HUES64 (cell line): ENCODE results near the gene FBXO45.
"Not testable (repeated sequence)": the region's sequence is repeated elsewhere in the genome, so short reads cannot be mapped to it uniquely, and the experiment has no call there.

ENCODE experiments used
- H3K27ac ChIP-seq: 2 replicates; pipeline ENCODE4 v1.7.0; 2013; ENCODE audit warnings: low read depth, low read length, inconsistent platforms
- H3K27me3 ChIP-seq: 2 replicates; pipeline ENCODE4 v1.6.1; 2013; ENCODE audit warnings: mild to moderate bottlenecking, low read length; ENCODE audit not compliant: insufficient read depth
- H3K36me3 ChIP-seq: 2 replicates; pipeline ENCODE4 v1.6.1; 2013; ENCODE audit warnings: mild to moderate bottlenecking, low read length; ENCODE audit not compliant: insufficient read depth
- H3K4me1 ChIP-seq: 2 replicates; pipeline ENCODE4 v1.6.1; 2013; ENCODE audit warnings: mild to moderate bottlenecking, low read length, moderate library complexity; ENCODE audit not compliant: insufficient read depth
- H3K4me3 ChIP-seq: 2 replicates; pipeline ENCODE4 v1.5.1; 2013; ENCODE audit warnings: mild to moderate bottlenecking, low read length, moderate library complexity
- H3K9ac ChIP-seq: 2 replicates; pipeline ENCODE4 v1.6.1; 2013; ENCODE audit warnings: mild to moderate bottlenecking, low read depth, low read length
- H3K9me3 ChIP-seq: 2 replicates; pipeline ENCODE4 v1.6.1; 2013; ENCODE audit warnings: low read depth, low read length; ENCODE audit not compliant: insufficient read depth
- WGBS: fragments of 150-250, 120-280 bp; methylation state at CpG from one replicate; pipeline ENCODE4 v1.1.7; 2013; ENCODE audit warnings: missing lambda C conversion rate; 5-methylcytosine and 5-hydroxymethylcytosine counted together

The FBXO45 gene

DNA sequence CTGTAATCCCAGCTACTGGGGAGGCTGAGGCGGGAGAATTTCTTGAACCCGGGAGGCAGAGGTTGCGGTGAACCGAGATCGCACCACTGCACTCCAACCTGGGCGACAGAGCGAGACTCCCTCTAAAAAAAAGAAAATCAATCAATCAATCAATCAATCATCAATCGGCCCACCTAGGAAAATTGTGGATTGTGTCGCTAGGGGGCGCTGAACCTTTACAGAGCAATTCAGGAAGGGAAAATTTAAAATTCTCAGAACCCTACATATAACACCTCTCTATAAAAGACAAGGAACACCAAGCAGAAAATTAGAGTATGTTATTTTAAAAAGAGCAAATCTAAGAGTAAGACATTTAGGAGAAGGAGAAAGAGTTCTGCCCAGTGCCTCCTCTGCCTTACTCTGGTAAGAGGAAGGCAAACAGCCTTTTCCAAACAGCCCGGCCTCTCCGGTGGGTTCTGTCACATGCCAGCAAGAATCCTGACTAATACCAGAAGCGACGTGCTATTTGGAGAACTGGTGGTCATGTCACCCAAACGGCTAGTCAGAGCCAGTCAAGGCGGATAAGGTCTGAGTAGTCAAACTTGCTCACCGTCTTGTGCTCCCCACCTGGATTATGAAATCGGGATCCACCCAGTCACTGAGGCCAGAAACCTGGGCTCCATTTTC is 31.0 kb upstream of the FBXO45 start:
- H3K9ac ChIP-seq: no peak overlapping the region
- 71% methylated on average over 18 of the region's 18 CpGs for WGBS
- H3K4me3 ChIP-seq: no peak overlapping the region
- H3K36me3 ChIP-seq: no peaks in the 10 kb centered on the region
- no peak overlapping the region for H3K27ac ChIP-seq
- H3K4me1 ChIP-seq: peaks cover 6% of the 10 kb centered on the region; the same call in 1 of the 2 replicates
- no peaks in the 10 kb centered on the region for H3K9me3 ChIP-seq
- H3K27me3 ChIP-seq: no peaks in the 10 kb centered on the region

- Histone ChIP-seq H3K27ac (no peak overlapping the region), H3K36me3 (no peaks in the 10 kb centered on the region), H3K9ac (no peak overlapping the region), H3K4me3 (no peak overlapping the region), H3K4me1 (no peaks in the 10 kb centered on the region), H3K9me3 (0 out of 2 replicates have a peak, but pooled peaks cover 2% of the 10 kb centered on the region), H3K27me3 (no peaks in the 10 kb centered on the region)
- 96% methylated on average over 5 of the region's 6 CpGs for WGBS
Measured at GRCh38 chr3:196541684-196542445, 26.6 kb upstream of the FBXO45 start.

GRCh38 chr3:196544491-196544992 is 23.9 kb upstream of the FBXO45 start:
- no peaks in the 10 kb centered on the region for H3K36me3 ChIP-seq
- 99% methylated on average over 2 of the region's 2 CpGs for WGBS
- H3K9ac ChIP-seq: no peak overlapping the region
- H3K4me3 ChIP-seq: no peak overlapping the region
- H3K4me1 ChIP-seq: no peaks in the 10 kb centered on the region
- no peak overlapping the region for H3K27ac ChIP-seq
- no peaks in the 10 kb centered on the region for H3K27me3 ChIP-seq
- H3K9me3 ChIP-seq: peaks cover 4% of the 10 kb centered on the region; the same call in 1 of the 2 replicates

GRCh38 chr3:196546537-196546936 is 21.9 kb upstream of the FBXO45 start:
- no peak overlapping the region for H3K9ac ChIP-seq
- WGBS: 94% methylated on average over 5 of the region's 5 CpGs
- H3K9me3 ChIP-seq: peaks cover 16% of the 10 kb centered on the region
- H3K4me3 ChIP-seq: no peak overlapping the region
- no peaks in the 10 kb centered on the region for H3K4me1 ChIP-seq
- H3K27ac ChIP-seq: no peak overlapping the region
- H3K27me3 ChIP-seq: no peaks in the 10 kb centered on the region
- H3K36me3 ChIP-seq: no peaks in the 10 kb centered on the region

GRCh38 chr3:196547067-196547466 is 21.4 kb upstream of the FBXO45 start:
- H3K9me3 ChIP-seq: peaks cover 16% of the 10 kb centered on the region
- no peaks in the 10 kb centered on the region for H3K4me1 ChIP-seq
- no peaks in the 10 kb centered on the region for H3K27me3 ChIP-seq
- H3K36me3 ChIP-seq: no peaks in the 10 kb centered on the region
- H3K4me3 ChIP-seq: no peak overlapping the region
- no peak overlapping the region for H3K9ac ChIP-seq
- WGBS: 94% methylated on average over 2 of the region's 2 CpGs
- H3K27ac ChIP-seq: no peak overlapping the region

DNA sequence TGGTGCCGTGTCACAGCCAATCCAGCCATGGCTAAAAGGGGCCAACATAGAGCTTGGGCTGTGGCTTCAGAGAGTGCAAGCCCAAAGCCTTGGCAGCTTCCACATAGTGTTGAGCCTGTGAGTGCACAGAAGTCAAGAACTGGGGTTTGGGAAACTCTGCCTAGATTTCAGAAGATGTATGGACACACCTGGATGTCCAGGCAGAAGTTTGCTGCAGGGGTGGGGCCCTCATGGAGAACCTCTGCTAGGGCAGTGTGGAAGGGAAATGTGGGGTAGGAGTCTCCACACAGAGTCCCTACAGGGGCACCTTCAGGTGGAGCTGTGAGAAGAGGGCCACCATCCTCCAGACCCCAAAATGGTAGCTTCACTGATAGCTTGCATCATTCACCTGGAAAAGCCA is 19.1 kb upstream of the FBXO45 start:
- not testable (repeated sequence) for H3K4me1 ChIP-seq, H3K27me3 ChIP-seq, H3K4me3 ChIP-seq, H3K36me3 ChIP-seq, H3K27ac ChIP-seq, H3K9ac ChIP-seq
- peaks cover 14% of the 10 kb centered on the region for H3K9me3 ChIP-seq
- 95% methylated on average over 1 of the region's 1 CpG for WGBS

GRCh38 chr3:196550172-196550571 is 18.3 kb upstream of the FBXO45 start:
- not testable (repeated sequence) for H3K27ac ChIP-seq, H3K9ac ChIP-seq, H3K27me3 ChIP-seq, H3K36me3 ChIP-seq, H3K4me3 ChIP-seq, H3K4me1 ChIP-seq
- H3K9me3 ChIP-seq: peaks cover 14% of the 10 kb centered on the region
- 92% methylated on average over 3 of the region's 3 CpGs for WGBS

DNA sequence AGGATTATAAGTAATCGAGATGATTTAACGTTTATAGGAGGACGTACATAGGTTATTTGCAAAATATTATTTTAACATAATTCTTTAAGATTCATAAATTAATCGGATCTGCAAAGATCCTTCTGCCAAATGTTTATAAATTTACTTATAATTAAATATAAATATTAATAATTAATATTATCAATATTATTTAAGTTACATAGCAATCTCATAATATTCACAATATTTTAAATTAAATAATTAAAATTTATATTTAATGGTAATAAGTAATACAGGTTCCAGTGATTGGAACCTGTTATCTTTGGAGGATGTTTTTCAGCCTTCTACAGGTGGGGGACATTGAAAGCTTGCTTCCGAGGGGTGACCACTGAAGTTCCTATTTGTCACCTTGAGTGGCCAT is 16.2 kb upstream of the FBXO45 start:
- no peak overlapping the region for H3K27ac ChIP-seq
- no peak overlapping the region for H3K4me3 ChIP-seq
- H3K4me1 ChIP-seq: no peaks in the 10 kb centered on the region
- no peaks in the 10 kb centered on the region for H3K27me3 ChIP-seq
- 95% methylated on average over 1 of the region's 5 CpGs for WGBS
- peaks cover 14% of the 10 kb centered on the region for H3K9me3 ChIP-seq
- no peak overlapping the region for H3K9ac ChIP-seq
- no peaks in the 10 kb centered on the region for H3K36me3 ChIP-seq

DNA sequence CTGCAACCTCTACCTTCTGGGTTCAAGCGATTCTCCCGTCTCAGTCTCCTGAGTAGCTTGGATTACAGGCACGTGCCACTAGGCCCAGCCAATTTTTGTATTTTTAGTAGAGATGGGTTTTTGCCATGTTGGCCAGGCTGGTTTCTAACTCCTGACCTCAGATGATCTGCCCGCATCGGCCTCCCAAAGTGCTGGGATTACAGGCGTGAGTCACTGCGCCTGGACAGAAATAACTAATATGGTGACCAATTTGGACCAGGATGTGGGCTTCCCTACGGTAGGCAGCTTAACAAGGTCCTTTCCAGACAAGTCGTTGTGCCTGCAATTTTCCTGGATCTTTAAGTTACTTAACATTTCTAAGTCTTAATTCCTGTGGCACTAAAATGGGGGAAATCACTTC is 14.9 kb upstream of the FBXO45 start:
- WGBS: 96% methylated on average over 9 of the region's 9 CpGs
- no peak overlapping the region for H3K4me3 ChIP-seq
- H3K4me1 ChIP-seq: no peaks in the 10 kb centered on the region
- H3K36me3 ChIP-seq: no peaks in the 10 kb centered on the region
- no peak overlapping the region for H3K9ac ChIP-seq
- H3K27ac ChIP-seq: no peak overlapping the region
- H3K27me3 ChIP-seq: no peaks in the 10 kb centered on the region
- peaks cover 14% of the 10 kb centered on the region for H3K9me3 ChIP-seq

DNA sequence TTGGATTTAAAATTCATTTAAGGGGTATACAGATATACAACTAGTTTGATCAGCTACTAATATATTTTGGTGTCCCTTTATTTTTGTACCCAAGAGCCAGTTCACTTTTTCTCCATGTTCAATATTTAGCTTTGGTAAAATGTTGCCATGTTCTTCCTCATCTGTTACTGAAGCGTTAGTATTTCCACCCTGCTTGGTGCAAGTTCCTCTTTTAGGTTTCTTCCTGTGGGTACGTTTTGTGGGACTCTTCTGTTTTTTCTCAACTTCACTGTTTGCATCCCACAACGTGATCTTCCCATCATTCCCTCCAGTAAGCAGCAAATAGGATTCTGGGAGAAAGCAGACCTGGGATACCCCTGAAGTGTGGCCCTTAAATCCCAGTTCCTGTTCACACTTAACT is 14.3 kb upstream of the FBXO45 start:
- Histone ChIP-seq H3K27ac (no peak overlapping the region), H3K27me3 (no peaks in the 10 kb centered on the region)

GRCh38 chr3:196555295-196555694 is 13.2 kb upstream of the FBXO45 start:
- Histone ChIP-seq H3K36me3 (0 out of 2 replicates have a peak, but pooled peaks cover 5% of the 10 kb centered on the region), H3K4me3 (no peak overlapping the region), H3K27ac (no peak overlapping the region), H3K9ac (no peak overlapping the region), H3K4me1 (no peaks in the 10 kb centered on the region), H3K9me3 (peaks cover 4% of the 10 kb centered on the region), H3K27me3 (no peaks in the 10 kb centered on the region)
- WGBS: 100% methylated on average over 1 of the region's 3 CpGs

More for the DNA sequence above, 14.3 kb upstream of the FBXO45 start:
- H3K9ac ChIP-seq: no peak overlapping the region
- WGBS: 99% methylated on average over 3 of the region's 3 CpGs
- peaks cover 14% of the 10 kb centered on the region for H3K9me3 ChIP-seq
- no peaks in the 10 kb centered on the region for H3K4me1 ChIP-seq
- 0 out of 2 replicates have a peak, but pooled peaks cover under 1% of the 10 kb centered on the region for H3K36me3 ChIP-seq
- no peak overlapping the region for H3K4me3 ChIP-seq
